Neural crest cell (in vitro differentiated cells): Measurements from ENCODE around the gene OPN1MW2. TPM values are rescaled to one million over a fixed set of nuclear protein-coding genes. Genes with fewer than 3 reads are reported as not detected.
"Not testable (repeated sequence)": the region's sequence is repeated elsewhere in the genome, so short reads cannot be mapped to it uniquely, and the experiment has no call there.

Experiments used
- DNase-seq: peaks from one replicate; pipeline ENCODE4 v3.0.0; 2021; ENCODE audit warnings: low read depth, mixed read lengths, low spot score
- H3K27ac Mint-ChIP-seq: one replicate; pipeline ENCODE4 v1.8.0; 2021; ENCODE audit warnings: mild to moderate bottlenecking, mixed read lengths; ENCODE audit not compliant: unreplicated experiment
- H3K27me3 Mint-ChIP-seq: 2 replicates; pipeline ENCODE4 v1.8.0; 2021; ENCODE audit warnings: low read depth, mild to moderate bottlenecking, mixed read lengths
- H3K36me3 Mint-ChIP-seq: 2 replicates; pipeline ENCODE4 v1.8.0; 2021; ENCODE audit warnings: low read depth, mild to moderate bottlenecking, mixed read lengths
- H3K4me1 Mint-ChIP-seq: 2 replicates; pipeline ENCODE4 v1.8.0; 2021; ENCODE audit warnings: mixed read lengths
- H3K4me3 Mint-ChIP-seq: one replicate; pipeline ENCODE4 v1.8.0; 2021; ENCODE audit warnings: mild to moderate bottlenecking, mixed read lengths
- H3K9me3 Mint-ChIP-seq: 2 replicates; pipeline ENCODE4 v1.8.0; 2021; ENCODE audit warnings: mixed read lengths
- long read RNA-seq: library from polyadenylated mRNA; unstranded; transcript quantifications from one replicate; pipeline ENCODE4 v2.0.0, GENCODE V29; 2020
- total RNA-seq: library from RNA; stranded (reverse); gene quantifications from 2 replicates; pipeline ENCODE4 v1.2.1, GENCODE V29; 2021

Gene OPN1MW2
- not detected in 2 replicates for total RNA-seq
- long read RNA-seq, result 0 reads

- H3K27ac Mint-ChIP-seq, H3K9me3 Mint-ChIP-seq, H3K36me3 Mint-ChIP-seq: not testable (repeated sequence)
Measured at GRCh38 chrX:154219456-154219855, at the start of gene OPN1MW2. TSS of gene OPN1MW2 (plus strand) at chrX:154219756. CDS start at chrX:154219816, 60 bp downstream.

GRCh38 chrX:154172535-154172943 is 47.0 kb upstream of the OPN1MW2 start:
- not testable (repeated sequence) for DNase-seq, H3K4me1 Mint-ChIP-seq, H3K27me3 Mint-ChIP-seq, H3K4me3 Mint-ChIP-seq, H3K36me3 Mint-ChIP-seq, H3K9me3 Mint-ChIP-seq, H3K27ac Mint-ChIP-seq

More at GRCh38 chrX:154219456-154219855, at the start of gene OPN1MW2:
- not testable (repeated sequence) for H3K4me3 Mint-ChIP-seq, H3K4me1 Mint-ChIP-seq, H3K27me3 Mint-ChIP-seq, DNase-seq

GRCh38 chrX:154174356-154174755 is 45.2 kb upstream of the OPN1MW2 start:
- not testable (repeated sequence) for H3K27me3 Mint-ChIP-seq, H3K4me3 Mint-ChIP-seq, H3K27ac Mint-ChIP-seq, H3K4me1 Mint-ChIP-seq, DNase-seq, H3K9me3 Mint-ChIP-seq, H3K36me3 Mint-ChIP-seq

- not testable (repeated sequence) for DNase-seq, H3K4me1 Mint-ChIP-seq, H3K4me3 Mint-ChIP-seq, H3K9me3 Mint-ChIP-seq, H3K27me3 Mint-ChIP-seq, H3K36me3 Mint-ChIP-seq, H3K27ac Mint-ChIP-seq
Measured at GRCh38 chrX:154182296-154182695, 37.3 kb upstream of the OPN1MW2 start, which contains the start of gene OPN1MW. TSS of gene OPN1MW (plus strand) at chrX:154182596. CDS start at chrX:154182678, 82 bp downstream.

GRCh38 chrX:154183794-154184193 is 35.8 kb upstream of the OPN1MW2 start:
- H3K27me3 Mint-ChIP-seq, H3K27ac Mint-ChIP-seq, H3K9me3 Mint-ChIP-seq, H3K4me1 Mint-ChIP-seq, H3K36me3 Mint-ChIP-seq, DNase-seq, H3K4me3 Mint-ChIP-seq: not testable (repeated sequence)

GRCh38 chrX:154192846-154193245 is 26.7 kb upstream of the OPN1MW2 start:
- H3K27ac Mint-ChIP-seq, result not testable (repeated sequence)

GRCh38 chrX:154194316-154194715 is 25.2 kb upstream of the OPN1MW2 start:
- not testable (repeated sequence) for H3K4me3 Mint-ChIP-seq, H3K4me1 Mint-ChIP-seq, H3K9me3 Mint-ChIP-seq, H3K36me3 Mint-ChIP-seq, H3K27ac Mint-ChIP-seq, DNase-seq, H3K27me3 Mint-ChIP-seq

More at GRCh38 chrX:154192846-154193245, 26.7 kb upstream of the OPN1MW2 start:
- not testable (repeated sequence) for H3K9me3 Mint-ChIP-seq, H3K36me3 Mint-ChIP-seq, DNase-seq, H3K4me3 Mint-ChIP-seq, H3K4me1 Mint-ChIP-seq, H3K27me3 Mint-ChIP-seq

GRCh38 chrX:154196466-154196865 is 23.1 kb upstream of the OPN1MW2 start:
- H3K27me3 Mint-ChIP-seq, H3K4me1 Mint-ChIP-seq, H3K27ac Mint-ChIP-seq, H3K36me3 Mint-ChIP-seq, DNase-seq, H3K4me3 Mint-ChIP-seq, H3K9me3 Mint-ChIP-seq: not testable (repeated sequence)

GRCh38 chrX:154209670-154210418 is 9.7 kb upstream of the OPN1MW2 start:
- not testable (repeated sequence) for H3K4me1 Mint-ChIP-seq, H3K36me3 Mint-ChIP-seq, DNase-seq, H3K27me3 Mint-ChIP-seq, H3K4me3 Mint-ChIP-seq, H3K27ac Mint-ChIP-seq, H3K9me3 Mint-ChIP-seq

GRCh38 chrX:154211057-154211456 is 8.5 kb upstream of the OPN1MW2 start:
- H3K27me3 Mint-ChIP-seq, H3K4me1 Mint-ChIP-seq, H3K9me3 Mint-ChIP-seq, H3K27ac Mint-ChIP-seq, H3K4me3 Mint-ChIP-seq, H3K36me3 Mint-ChIP-seq, DNase-seq: not testable (repeated sequence)

GRCh38 chrX:154211499-154211898 is 8.1 kb upstream of the OPN1MW2 start:
- H3K27ac Mint-ChIP-seq, H3K36me3 Mint-ChIP-seq, DNase-seq, H3K4me3 Mint-ChIP-seq, H3K4me1 Mint-ChIP-seq, H3K27me3 Mint-ChIP-seq, H3K9me3 Mint-ChIP-seq: not testable (repeated sequence)

GRCh38 chrX:154225292-154225691 is 5.7 kb downstream of the OPN1MW2 start:
- not testable (repeated sequence) for H3K27ac Mint-ChIP-seq, H3K36me3 Mint-ChIP-seq, H3K27me3 Mint-ChIP-seq, H3K4me3 Mint-ChIP-seq, DNase-seq, H3K4me1 Mint-ChIP-seq, H3K9me3 Mint-ChIP-seq

- not testable (repeated sequence) for H3K4me1 Mint-ChIP-seq, H3K36me3 Mint-ChIP-seq, H3K27ac Mint-ChIP-seq, H3K4me3 Mint-ChIP-seq, H3K9me3 Mint-ChIP-seq, DNase-seq, H3K27me3 Mint-ChIP-seq
Measured at GRCh38 chrX:154226706-154227105, 7.2 kb downstream of the OPN1MW2 start.

GRCh38 chrX:154231443-154231842 is 11.9 kb downstream of the OPN1MW2 start:
- not testable (repeated sequence) for H3K4me1 Mint-ChIP-seq, H3K4me3 Mint-ChIP-seq, H3K9me3 Mint-ChIP-seq, H3K36me3 Mint-ChIP-seq, H3K27me3 Mint-ChIP-seq, DNase-seq, H3K27ac Mint-ChIP-seq
